HEK293 (cell line): Measurements from ENCODE around the gene TECTA.

Source experiments
- GFI1B ChIP-seq: fragments of 450-650 bp; formaldehyde crosslinking; IDR thresholded peaks from 2 replicates; pipeline ENCODE4 v1.5.1; 2016; ENCODE audit warnings: missing biosample characterization, missing genetic modification characterization
- REST ChIP-seq: fragments of 450-650 bp; formaldehyde crosslinking; IDR thresholded peaks from 2 replicates; pipeline ENCODE4 v1.5.1; 2016; ENCODE audit warnings: missing biosample characterization, missing genetic modification characterization
- YY1 ChIP-seq: fragments of 450-650 bp; formaldehyde crosslinking; IDR thresholded peaks from 2 replicates; pipeline ENCODE4 v1.5.1; 2018; ENCODE audit warnings: missing biosample characterization, missing genetic modification characterization
- ZNF785 ChIP-seq: fragments of 450-650 bp; formaldehyde crosslinking; IDR thresholded peaks from 2 replicates; pipeline ENCODE4 v1.5.1; 2016; ENCODE audit warnings: missing biosample characterization, missing genetic modification characterization
- ZSCAN30 ChIP-seq: fragments of 450-650 bp; IDR thresholded peaks from 2 replicates; pipeline ENCODE4 v1.5.1; 2018; ENCODE audit warnings: missing biosample characterization, mild to moderate bottlenecking, missing genetic modification characterization, moderate library complexity
- TF ChIP-seq, protein P1 (sequence below): fragments of 450-650 bp; formaldehyde crosslinking; optimal IDR thresholded peaks from 2 replicates; pipeline ENCODE3; 2016; ENCODE audit warnings: missing biosample characterization, mild to moderate bottlenecking, missing genetic modification characterization
- TF ChIP-seq, protein P2 (sequence below): fragments of 450-650 bp; IDR thresholded peaks from 2 replicates; pipeline ENCODE4 v1.5.1; 2018; ENCODE audit warnings: missing biosample characterization, mild to moderate bottlenecking, missing genetic modification characterization

GRCh38 chr11:121066623-121067022 lies 34.4 kb upstream of the TECTA start:
- TF ChIP-seq, protein P1, sequence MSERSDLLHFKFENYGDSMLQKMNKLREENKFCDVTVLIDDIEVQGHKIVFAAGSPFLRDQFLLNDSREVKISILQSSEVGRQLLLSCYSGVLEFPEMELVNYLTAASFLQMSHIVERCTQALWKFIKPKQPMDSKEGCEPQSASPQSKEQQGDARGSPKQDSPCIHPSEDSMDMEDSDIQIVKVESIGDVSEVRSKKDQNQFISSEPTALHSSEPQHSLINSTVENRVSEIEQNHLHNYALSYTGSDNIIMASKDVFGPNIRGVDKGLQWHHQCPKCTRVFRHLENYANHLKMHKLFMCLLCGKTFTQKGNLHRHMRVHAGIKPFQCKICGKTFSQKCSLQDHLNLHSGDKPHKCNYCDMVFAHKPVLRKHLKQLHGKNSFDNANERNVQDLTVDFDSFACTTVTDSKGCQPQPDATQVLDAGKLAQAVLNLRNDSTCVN (tag by site-specific recombination), result no peak
- no peak for TF ChIP-seq GFI1B (tag by site-specific recombination)
- TF ChIP-seq, protein P2, sequence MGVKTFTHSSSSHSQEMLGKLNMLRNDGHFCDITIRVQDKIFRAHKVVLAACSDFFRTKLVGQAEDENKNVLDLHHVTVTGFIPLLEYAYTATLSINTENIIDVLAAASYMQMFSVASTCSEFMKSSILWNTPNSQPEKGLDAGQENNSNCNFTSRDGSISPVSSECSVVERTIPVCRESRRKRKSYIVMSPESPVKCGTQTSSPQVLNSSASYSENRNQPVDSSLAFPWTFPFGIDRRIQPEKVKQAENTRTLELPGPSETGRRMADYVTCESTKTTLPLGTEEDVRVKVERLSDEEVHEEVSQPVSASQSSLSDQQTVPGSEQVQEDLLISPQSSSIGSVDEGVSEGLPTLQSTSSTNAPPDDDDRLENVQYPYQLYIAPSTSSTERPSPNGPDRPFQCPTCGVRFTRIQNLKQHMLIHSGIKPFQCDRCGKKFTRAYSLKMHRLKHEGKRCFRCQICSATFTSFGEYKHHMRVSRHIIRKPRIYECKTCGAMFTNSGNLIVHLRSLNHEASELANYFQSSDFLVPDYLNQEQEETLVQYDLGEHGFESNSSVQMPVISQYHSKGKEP (tag by site-specific recombination), result no peak
- no peak for TF ChIP-seq YY1
- TF ChIP-seq ZNF785 (tag by site-specific recombination), result no peak
- TF ChIP-seq REST (tag by site-specific recombination), result no peak
- no peak for TF ChIP-seq ZSCAN30
